Measurements from ENCODE around the gene CACNA1F.

The CACNA1F gene

GRCh38 chrX:49206543-49206942 lies 26.6 kb downstream of the CACNA1F start:
- no peak overlapping the region for H3K4me2 ChIP-seq (ENCODE audit: low read depth, low read length, poor library complexity, severe bottlenecking)
- H3K27ac ChIP-seq (ENCODE audit: low read depth, low read length), result no peak overlapping the region
- H3F3A ChIP-seq (ENCODE audit: insufficient read depth), result no peaks in the 10 kb centered on the region
- no peaks in the 10 kb centered on the region for H3K9me3 ChIP-seq (ENCODE audit: insufficient read depth, low read length)
- H3K4me3 ChIP-seq (ENCODE audit: insufficient read depth, low read length, poor library complexity, severe bottlenecking), result no peak overlapping the region
- no peaks in the 10 kb centered on the region for H3K36me3 ChIP-seq (ENCODE audit: low read length)
- TF ChIP-seq CTCF (IDR thresholded peaks at IDR 0.05; ENCODE audit: insufficient read depth, low read length, poor library complexity, severe bottlenecking) (no peak), EZH2phosphoT487 (conservative IDR thresholded peaks at IDR 0.05; ENCODE audit: low read length) (no peak)
- no peaks in the 10 kb centered on the region for H3K9me2 ChIP-seq (replicated peaks; ENCODE audit: insufficient read depth, low read length)
- H4K20me1 ChIP-seq (ENCODE audit: low read depth, low read length), result no peaks in the 10 kb centered on the region
- no peak overlapping the region for H3K9ac ChIP-seq (ENCODE audit: low read length)
- no peak overlapping the region for H2AFZ ChIP-seq (ENCODE audit: low read depth, low read length, severe bottlenecking)
- H3K27me3 ChIP-seq (ENCODE audit: low read length), result no peaks in the 10 kb centered on the region
- H3K79me2 ChIP-seq (ENCODE audit: insufficient read depth, low read length), result no peaks in the 10 kb centered on the region

GRCh38 chrX:49205443-49205842 lies 27.7 kb downstream of the CACNA1F start:
- no peaks in the 10 kb centered on the region for H3K36me3 ChIP-seq (ENCODE audit: low read length)
- no peaks in the 10 kb centered on the region for H3K27me3 ChIP-seq (ENCODE audit: low read length)
- no peaks in the 10 kb centered on the region for H3F3A ChIP-seq (ENCODE audit: insufficient read depth)
- no peaks in the 10 kb centered on the region for H3K9me3 ChIP-seq (ENCODE audit: insufficient read depth, low read length)
- H3K4me2 ChIP-seq (ENCODE audit: low read depth, low read length, poor library complexity, severe bottlenecking), result no peak overlapping the region
- no peak for TF ChIP-seq CTCF (IDR thresholded peaks at IDR 0.05; ENCODE audit: insufficient read depth, low read length, poor library complexity, severe bottlenecking)
- TF ChIP-seq EZH2phosphoT487 (conservative IDR thresholded peaks at IDR 0.05; ENCODE audit: low read length), result no peak
- H2AFZ ChIP-seq (ENCODE audit: low read depth, low read length, severe bottlenecking), result no peak overlapping the region
- no peak overlapping the region for H3K27ac ChIP-seq (ENCODE audit: low read depth, low read length)
- no peaks in the 10 kb centered on the region for H3K9me2 ChIP-seq (replicated peaks; ENCODE audit: insufficient read depth, low read length)
- H4K20me1 ChIP-seq (ENCODE audit: low read depth, low read length), result no peaks in the 10 kb centered on the region
- H3K4me3 ChIP-seq (ENCODE audit: insufficient read depth, low read length, poor library complexity, severe bottlenecking), result no peak overlapping the region
- no peak overlapping the region for H3K9ac ChIP-seq (ENCODE audit: low read length)
- no peaks in the 10 kb centered on the region for H3K79me2 ChIP-seq (ENCODE audit: insufficient read depth, low read length)

- no peaks in the 10 kb centered on the region for H3K27me3 ChIP-seq (ENCODE audit: low read length)
- H3K4me3 ChIP-seq (ENCODE audit: insufficient read depth, low read length, poor library complexity, severe bottlenecking), result no peak overlapping the region
- H3K27ac ChIP-seq (ENCODE audit: low read depth, low read length), result no peak overlapping the region
- H3F3A ChIP-seq (ENCODE audit: insufficient read depth), result no peaks in the 10 kb centered on the region
- no peak overlapping the region for H3K9ac ChIP-seq (ENCODE audit: low read length)
- H3K36me3 ChIP-seq (ENCODE audit: low read length), result no peaks in the 10 kb centered on the region
- H2AFZ ChIP-seq (ENCODE audit: low read depth, low read length, severe bottlenecking), result no peak overlapping the region
- no peaks in the 10 kb centered on the region for H3K9me3 ChIP-seq (ENCODE audit: insufficient read depth, low read length)
- TF ChIP-seq EZH2phosphoT487 (conservative IDR thresholded peaks at IDR 0.05; ENCODE audit: low read length) (no peak), CTCF (IDR thresholded peaks at IDR 0.05; ENCODE audit: insufficient read depth, low read length, poor library complexity, severe bottlenecking) (no peak)
- H3K4me2 ChIP-seq (ENCODE audit: low read depth, low read length, poor library complexity, severe bottlenecking), result no peak overlapping the region
- no peaks in the 10 kb centered on the region for H3K9me2 ChIP-seq (replicated peaks; ENCODE audit: insufficient read depth, low read length)
- no peaks in the 10 kb centered on the region for H4K20me1 ChIP-seq (ENCODE audit: low read depth, low read length)
- no peaks in the 10 kb centered on the region for H3K79me2 ChIP-seq (ENCODE audit: insufficient read depth, low read length)
Measured at GRCh38 chrX:49204709-49205108, 28.4 kb downstream of the CACNA1F start.

Measured in SU-DHL-6 (cell line).